ENCODE measurements around the gene ZNF423.

The ZNF423 gene

GRCh38 chr16:49608779-49609178 lies 247.1 kb downstream of the ZNF423 start:
- Histone ChIP-seq H3K4me1 (ENCODE audit: control insufficient read depth, insufficient read depth, low read length) (peaks cover 17% of the 10 kb centered on the region), H3K9me3 (ENCODE audit: control insufficient read depth, insufficient read depth, low read depth, low read length) (peaks cover 4% of the 10 kb centered on the region; the same call in 1 of the 2 replicates), H3K27ac (ENCODE audit: low read depth, low read length) (no peak overlapping the region), H3K36me3 (ENCODE audit: control insufficient read depth, insufficient read depth, low read length) (no peaks in the 10 kb centered on the region), H3K27me3 (ENCODE audit: control insufficient read depth, insufficient read depth, low read length) (no peaks in the 10 kb centered on the region), H3K9ac (ENCODE audit: low read length) (no peak overlapping the region), H3K4me3 (ENCODE audit: low read depth, low read length) (no peak overlapping the region)

GRCh38 chr16:49608098-49608497 lies 247.8 kb downstream of the ZNF423 start:
- H3K27me3 ChIP-seq (ENCODE audit: control insufficient read depth, insufficient read depth, low read length), result no peaks in the 10 kb centered on the region
- H3K27ac ChIP-seq (ENCODE audit: low read depth, low read length), result no peak overlapping the region
- H3K9ac ChIP-seq (ENCODE audit: low read length), result peak overlapping the region; percentile 20
- H3K4me1 ChIP-seq (ENCODE audit: control insufficient read depth, insufficient read depth, low read length), result peaks cover 17% of the 10 kb centered on the region
- no peaks in the 10 kb centered on the region for H3K9me3 ChIP-seq (ENCODE audit: control insufficient read depth, insufficient read depth, low read depth, low read length)
- no peak overlapping the region for H3K4me3 ChIP-seq (ENCODE audit: low read depth, low read length)
- H3K36me3 ChIP-seq (ENCODE audit: control insufficient read depth, insufficient read depth, low read length), result no peaks in the 10 kb centered on the region

GRCh38 chr16:49605536-49606254 lies 250.2 kb downstream of the ZNF423 start:
- Histone ChIP-seq H3K9me3 (ENCODE audit: control insufficient read depth, insufficient read depth, low read depth, low read length) (no peaks in the 10 kb centered on the region), H3K36me3 (ENCODE audit: control insufficient read depth, insufficient read depth, low read length) (no peaks in the 10 kb centered on the region), H3K9ac (ENCODE audit: low read length) (no peak overlapping the region), H3K4me1 (ENCODE audit: control insufficient read depth, insufficient read depth, low read length) (peaks cover 31% of the 10 kb centered on the region), H3K27ac (ENCODE audit: low read depth, low read length) (no peak overlapping the region), H3K4me3 (ENCODE audit: low read depth, low read length) (no peak overlapping the region), H3K27me3 (ENCODE audit: control insufficient read depth, insufficient read depth, low read length) (no peaks in the 10 kb centered on the region)

GRCh38 chr16:49604602-49605001 lies 251.3 kb downstream of the ZNF423 start:
- Histone ChIP-seq H3K4me3 (ENCODE audit: low read depth, low read length) (no peak overlapping the region), H3K36me3 (ENCODE audit: control insufficient read depth, insufficient read depth, low read length) (no peaks in the 10 kb centered on the region), H3K9ac (ENCODE audit: low read length) (no peak overlapping the region), H3K27ac (ENCODE audit: low read depth, low read length) (no peak overlapping the region), H3K9me3 (ENCODE audit: control insufficient read depth, insufficient read depth, low read depth, low read length) (no peaks in the 10 kb centered on the region), H3K27me3 (ENCODE audit: control insufficient read depth, insufficient read depth, low read length) (no peaks in the 10 kb centered on the region), H3K4me1 (ENCODE audit: control insufficient read depth, insufficient read depth, low read length) (peaks cover 36% of the 10 kb centered on the region)

- no peaks in the 10 kb centered on the region for H3K27me3 ChIP-seq (ENCODE audit: control insufficient read depth, insufficient read depth, low read length)
- no peaks in the 10 kb centered on the region for H3K36me3 ChIP-seq (ENCODE audit: control insufficient read depth, insufficient read depth, low read length)
- no peak overlapping the region for H3K27ac ChIP-seq (ENCODE audit: low read depth, low read length)
These were observed 252.0 kb downstream of the ZNF423 start for GRCh38 chr16:49603956-49604355.

GRCh38 chr16:49602976-49603310 lies 253.0 kb downstream of the ZNF423 start:
- H3K9ac ChIP-seq (ENCODE audit: low read length), result peak overlapping the region; percentile 25
- peaks cover 23% of the 10 kb centered on the region for H3K4me1 ChIP-seq (ENCODE audit: control insufficient read depth, insufficient read depth, low read length)
- H3K4me3 ChIP-seq (ENCODE audit: low read depth, low read length), result no peak overlapping the region
- H3K27me3 ChIP-seq (ENCODE audit: control insufficient read depth, insufficient read depth, low read length), result no peaks in the 10 kb centered on the region
- H3K27ac ChIP-seq (ENCODE audit: low read depth, low read length), result no peak overlapping the region
- no peaks in the 10 kb centered on the region for H3K36me3 ChIP-seq (ENCODE audit: control insufficient read depth, insufficient read depth, low read length)
- no peaks in the 10 kb centered on the region for H3K9me3 ChIP-seq (ENCODE audit: control insufficient read depth, insufficient read depth, low read depth, low read length)

More at GRCh38 chr16:49603956-49604355, 252.0 kb downstream of the ZNF423 start:
- H3K4me1 ChIP-seq (ENCODE audit: control insufficient read depth, insufficient read depth, low read length), result peaks cover 33% of the 10 kb centered on the region
- H3K9ac ChIP-seq (ENCODE audit: low read length), result no peak overlapping the region
- no peak overlapping the region for H3K4me3 ChIP-seq (ENCODE audit: low read depth, low read length)
- H3K9me3 ChIP-seq (ENCODE audit: control insufficient read depth, insufficient read depth, low read depth, low read length), result no peaks in the 10 kb centered on the region

- no peaks in the 10 kb centered on the region for H3K27me3 ChIP-seq (ENCODE audit: control insufficient read depth, insufficient read depth, low read length)
- H3K9me3 ChIP-seq (ENCODE audit: control insufficient read depth, insufficient read depth, low read depth, low read length), result no peaks in the 10 kb centered on the region
- no peak overlapping the region for H3K4me3 ChIP-seq (ENCODE audit: low read depth, low read length)
- H3K36me3 ChIP-seq (ENCODE audit: control insufficient read depth, insufficient read depth, low read length), result no peaks in the 10 kb centered on the region
- no peak overlapping the region for H3K27ac ChIP-seq (ENCODE audit: low read depth, low read length)
- peak overlapping the region; percentile 25 for H3K9ac ChIP-seq (ENCODE audit: low read length)
- H3K4me1 ChIP-seq (ENCODE audit: control insufficient read depth, insufficient read depth, low read length), result peaks cover 20% of the 10 kb centered on the region; the same call in 1 of the 2 replicates
These were observed 253.5 kb downstream of the ZNF423 start for GRCh38 chr16:49602201-49602975.

GRCh38 chr16:49601576-49601975 lies 254.3 kb downstream of the ZNF423 start:
- Histone ChIP-seq H3K9ac (ENCODE audit: low read length) (no peak overlapping the region), H3K9me3 (ENCODE audit: control insufficient read depth, insufficient read depth, low read depth, low read length) (no peaks in the 10 kb centered on the region), H3K27me3 (ENCODE audit: control insufficient read depth, insufficient read depth, low read length) (no peaks in the 10 kb centered on the region), H3K27ac (ENCODE audit: low read depth, low read length) (no peak overlapping the region), H3K36me3 (ENCODE audit: control insufficient read depth, insufficient read depth, low read length) (no peaks in the 10 kb centered on the region), H3K4me3 (ENCODE audit: low read depth, low read length) (no peak overlapping the region), H3K4me1 (ENCODE audit: control insufficient read depth, insufficient read depth, low read length) (peaks cover 26% of the 10 kb centered on the region)

- no peaks in the 10 kb centered on the region for H3K27me3 ChIP-seq (ENCODE audit: control insufficient read depth, insufficient read depth, low read length)
- H3K36me3 ChIP-seq (ENCODE audit: control insufficient read depth, insufficient read depth, low read length), result no peaks in the 10 kb centered on the region
- H3K4me1 ChIP-seq (ENCODE audit: control insufficient read depth, insufficient read depth, low read length), result peaks cover 32% of the 10 kb centered on the region
- H3K4me3 ChIP-seq (ENCODE audit: low read depth, low read length), result no peak overlapping the region
- no peak overlapping the region for H3K9ac ChIP-seq (ENCODE audit: low read length)
- no peak overlapping the region for H3K27ac ChIP-seq (ENCODE audit: low read depth, low read length)
- no peaks in the 10 kb centered on the region for H3K9me3 ChIP-seq (ENCODE audit: control insufficient read depth, insufficient read depth, low read depth, low read length)
These were observed 254.9 kb downstream of the ZNF423 start for GRCh38 chr16:49600976-49601375.

- Histone ChIP-seq H3K4me3 (ENCODE audit: low read depth, low read length) (no peak overlapping the region), H3K9ac (ENCODE audit: low read length) (no peak overlapping the region), H3K9me3 (ENCODE audit: control insufficient read depth, insufficient read depth, low read depth, low read length) (no peaks in the 10 kb centered on the region), H3K27me3 (ENCODE audit: control insufficient read depth, insufficient read depth, low read length) (no peaks in the 10 kb centered on the region), H3K4me1 (ENCODE audit: control insufficient read depth, insufficient read depth, low read length) (peaks cover 34% of the 10 kb centered on the region), H3K36me3 (ENCODE audit: control insufficient read depth, insufficient read depth, low read length) (no peaks in the 10 kb centered on the region), H3K27ac (ENCODE audit: low read depth, low read length) (no peak overlapping the region)
These were observed 255.4 kb downstream of the ZNF423 start for GRCh38 chr16:49600536-49600935.

- Histone ChIP-seq H3K27ac (ENCODE audit: low read depth, low read length) (no peak overlapping the region), H3K36me3 (ENCODE audit: control insufficient read depth, insufficient read depth, low read length) (no peaks in the 10 kb centered on the region), H3K27me3 (ENCODE audit: control insufficient read depth, insufficient read depth, low read length) (no peaks in the 10 kb centered on the region), H3K4me3 (ENCODE audit: low read depth, low read length) (no peak overlapping the region), H3K9me3 (ENCODE audit: control insufficient read depth, insufficient read depth, low read depth, low read length) (no peaks in the 10 kb centered on the region), H3K9ac (ENCODE audit: low read length) (no peak overlapping the region), H3K4me1 (ENCODE audit: control insufficient read depth, insufficient read depth, low read length) (peaks cover 40% of the 10 kb centered on the region)
These were observed 256.2 kb downstream of the ZNF423 start for GRCh38 chr16:49599704-49600103.
